Measurements from ENCODE around the gene DOCK10. TPM values are rescaled to one million over a fixed set of nuclear protein-coding genes. Genes with fewer than 3 reads are reported as not detected.

Gene DOCK10
- polyA plus RNA-seq, 1 experiment: 53.0 TPM

DNA sequence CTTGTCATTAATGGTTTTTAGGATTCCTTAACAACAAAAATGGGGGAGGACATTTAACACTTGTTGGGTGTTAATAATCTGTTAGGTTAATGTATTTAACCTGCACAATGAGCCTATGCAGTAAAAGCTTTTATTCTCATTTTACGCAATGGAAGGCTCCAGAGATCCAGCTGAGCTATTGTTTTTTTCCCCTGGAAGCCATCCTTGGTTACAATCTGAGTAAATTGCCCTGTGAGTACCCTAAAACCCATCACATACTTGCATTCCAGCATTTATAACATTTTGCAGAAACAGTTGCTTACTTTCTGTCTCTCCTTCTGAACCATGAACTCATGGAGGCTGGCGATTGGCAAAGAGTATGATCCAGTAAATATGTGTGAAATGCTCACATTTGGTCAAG, 30.2 kb upstream of the DOCK10 start:
- ChIA-PET CTCF (no interaction called here), POLR2A (no interaction called here)
- TF ChIP-seq, protein P1, sequence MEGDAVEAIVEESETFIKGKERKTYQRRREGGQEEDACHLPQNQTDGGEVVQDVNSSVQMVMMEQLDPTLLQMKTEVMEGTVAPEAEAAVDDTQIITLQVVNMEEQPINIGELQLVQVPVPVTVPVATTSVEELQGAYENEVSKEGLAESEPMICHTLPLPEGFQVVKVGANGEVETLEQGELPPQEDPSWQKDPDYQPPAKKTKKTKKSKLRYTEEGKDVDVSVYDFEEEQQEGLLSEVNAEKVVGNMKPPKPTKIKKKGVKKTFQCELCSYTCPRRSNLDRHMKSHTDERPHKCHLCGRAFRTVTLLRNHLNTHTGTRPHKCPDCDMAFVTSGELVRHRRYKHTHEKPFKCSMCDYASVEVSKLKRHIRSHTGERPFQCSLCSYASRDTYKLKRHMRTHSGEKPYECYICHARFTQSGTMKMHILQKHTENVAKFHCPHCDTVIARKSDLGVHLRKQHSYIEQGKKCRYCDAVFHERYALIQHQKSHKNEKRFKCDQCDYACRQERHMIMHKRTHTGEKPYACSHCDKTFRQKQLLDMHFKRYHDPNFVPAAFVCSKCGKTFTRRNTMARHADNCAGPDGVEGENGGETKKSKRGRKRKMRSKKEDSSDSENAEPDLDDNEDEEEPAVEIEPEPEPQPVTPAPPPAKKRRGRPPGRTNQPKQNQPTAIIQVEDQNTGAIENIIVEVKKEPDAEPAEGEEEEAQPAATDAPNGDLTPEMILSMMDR (IDR thresholded peaks at IDR 0.05; ENCODE audit: low read depth, low read length): no peak
- DNase-seq (ENCODE audit: low read depth, low spot score): no peak
- Histone ChIP-seq H3K9me3 (ENCODE audit: control insufficient read depth, insufficient read depth, low read length) (peaks cover 4% of the 10 kb centered on the region; the same call in 1 of the 2 replicates), H3K27me3 (ENCODE audit: control insufficient read depth, insufficient read depth, low read length) (no peaks in the 10 kb centered on the region), H3K4me3 (ENCODE audit: low read depth, low read length) (no peak overlapping the region), H3K27ac (ENCODE audit: low read depth, low read length) (no peak overlapping the region)

DNA sequence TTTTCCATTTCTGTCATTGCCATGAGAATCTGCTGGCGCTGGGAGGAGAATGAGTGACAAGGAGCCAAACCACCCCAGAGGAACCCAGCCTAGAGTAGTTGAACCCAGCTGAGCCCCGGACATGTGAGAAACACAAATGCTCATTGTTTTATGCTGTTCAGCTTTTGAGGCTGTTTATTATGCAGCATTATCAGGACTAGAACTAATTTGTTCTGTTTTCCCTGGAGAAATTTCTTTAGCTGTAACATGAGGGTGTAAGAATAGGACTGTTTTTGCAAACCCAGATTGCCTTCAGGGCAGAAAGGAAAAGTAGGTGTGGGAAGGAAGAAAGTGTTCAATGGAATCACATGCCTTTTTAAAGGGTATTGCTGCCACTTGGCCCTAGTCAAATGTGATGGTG, 28.5 kb upstream of the DOCK10 start:
- no peak for DNase-seq (ENCODE audit: low read depth, low spot score)
- Histone ChIP-seq H3K4me3 (ENCODE audit: low read depth, low read length) (no peak overlapping the region), H3K27me3 (ENCODE audit: control insufficient read depth, insufficient read depth, low read length) (no peaks in the 10 kb centered on the region), H3K9me3 (ENCODE audit: control insufficient read depth, insufficient read depth, low read length) (peaks cover 7% of the 10 kb centered on the region; the same call in 1 of the 2 replicates), H3K27ac (ENCODE audit: low read depth, low read length) (no peak overlapping the region)
- TF ChIP-seq, protein P1 (IDR thresholded peaks at IDR 0.05; ENCODE audit: low read depth, low read length): no peak
- ChIA-PET CTCF (interaction anchor here (0.9 to 1.2 kb wide), 2 partner anchors 189 to 595 kb away, joined by 3 read pairs; no protein-coding TSS in a partner anchor), POLR2A (no interaction called here)

DNA sequence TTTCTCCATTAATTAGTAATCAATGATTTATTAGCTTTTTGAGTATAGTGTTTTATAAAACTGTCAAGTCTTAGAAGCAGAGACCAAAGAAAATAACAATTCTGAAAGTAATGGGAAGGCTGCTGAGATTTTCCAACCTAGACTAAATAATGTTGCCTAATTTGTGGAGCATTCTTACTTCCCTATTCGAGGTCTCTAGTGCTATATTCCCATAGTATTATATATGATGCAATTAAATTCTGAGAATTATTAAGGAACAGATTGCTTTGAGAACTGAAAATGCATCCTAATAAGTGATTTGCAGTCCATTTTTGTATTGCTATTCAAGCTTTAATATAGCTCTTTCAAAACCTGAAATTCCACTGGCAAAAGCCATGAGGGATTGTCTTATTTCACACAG, 27.7 kb upstream of the DOCK10 start:
- peaks cover 7% of the 10 kb centered on the region; the same call in 1 of the 2 replicates for H3K9me3 ChIP-seq (ENCODE audit: control insufficient read depth, insufficient read depth, low read length)
- no peaks in the 10 kb centered on the region for H3K27me3 ChIP-seq (ENCODE audit: control insufficient read depth, insufficient read depth, low read length)
- TF ChIP-seq, protein P1 (IDR thresholded peaks at IDR 0.05; ENCODE audit: low read depth, low read length): no peak
- ChIA-PET CTCF (interaction anchor here (0.6 to 0.9 kb wide), 2 partner anchors 188 to 590 kb away, joined by 3 to 5 read pairs; no protein-coding TSS in a partner anchor), POLR2A (no interaction called here)
- no peak overlapping the region for H3K27ac ChIP-seq (ENCODE audit: low read depth, low read length)
- H3K4me3 ChIP-seq (ENCODE audit: low read depth, low read length): no peak overlapping the region
- no peak for DNase-seq (ENCODE audit: low read depth, low spot score)

DNA sequence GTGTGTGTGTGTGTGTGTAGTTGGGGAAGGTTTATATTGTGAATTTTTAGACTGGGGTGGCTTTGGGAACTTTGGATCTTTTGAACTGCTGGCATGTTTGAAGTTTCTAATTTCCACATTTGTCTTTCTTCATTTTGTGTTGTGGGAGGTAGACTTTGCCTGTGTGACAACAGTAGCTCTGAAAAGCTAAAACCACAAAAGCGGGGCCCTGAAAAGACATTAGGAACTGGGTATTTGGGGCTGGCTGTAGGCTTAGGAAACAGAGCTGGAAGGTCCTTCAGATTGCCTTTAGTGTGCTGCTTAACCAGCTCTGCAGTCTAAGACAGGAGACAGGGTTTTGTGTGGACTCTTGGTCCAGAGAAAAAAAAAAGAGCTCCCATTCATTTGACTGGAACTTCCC, 27.2 kb upstream of the DOCK10 start:
- CTCF ChIA-PET: interaction anchor here (0.6 kb wide), 1 partner anchor 591 kb away, joined by 5 read pairs; no protein-coding TSS in a partner anchor
- Histone ChIP-seq H3K4me3 (ENCODE audit: low read depth, low read length) (no peak overlapping the region), H3K27ac (ENCODE audit: low read depth, low read length) (no peak overlapping the region), H3K27me3 (ENCODE audit: control insufficient read depth, insufficient read depth, low read length) (no peaks in the 10 kb centered on the region), H3K9me3 (ENCODE audit: control insufficient read depth, insufficient read depth, low read length) (peaks cover 7% of the 10 kb centered on the region; the same call in 1 of the 2 replicates)
- TF ChIP-seq, protein P1 (IDR thresholded peaks at IDR 0.05; ENCODE audit: low read depth, low read length): no peak
- DNase-seq (ENCODE audit: low read depth, low spot score): no peak
- POLR2A ChIA-PET: no interaction called here

DNA sequence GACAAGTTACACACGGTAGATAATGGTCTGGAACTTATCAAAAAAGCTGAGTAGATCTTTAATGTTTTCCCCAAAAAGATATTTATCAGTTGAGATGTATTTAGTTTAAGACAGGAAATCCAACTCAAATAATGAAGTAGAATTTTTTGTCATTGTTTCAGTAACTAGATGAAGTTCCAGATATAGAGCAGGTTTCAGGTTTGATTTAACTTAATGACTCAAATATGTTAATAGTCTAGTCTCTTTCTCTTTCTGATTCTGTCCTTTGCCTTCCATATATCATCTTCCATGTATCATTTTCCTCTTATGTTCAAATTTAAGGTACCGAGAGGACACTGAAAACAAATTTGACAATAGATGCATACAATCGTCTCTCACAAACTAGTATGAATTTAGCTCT, 23.6 kb upstream of the DOCK10 start:
- Histone ChIP-seq H3K27ac (ENCODE audit: low read depth, low read length) (no peak overlapping the region), H3K4me3 (ENCODE audit: low read depth, low read length) (no peak overlapping the region), H3K27me3 (ENCODE audit: control insufficient read depth, insufficient read depth, low read length) (no peaks in the 10 kb centered on the region), H3K9me3 (ENCODE audit: control insufficient read depth, insufficient read depth, low read length) (peaks cover 7% of the 10 kb centered on the region; the same call in 1 of the 2 replicates)
- POLR2A ChIA-PET: no interaction called here
- TF ChIP-seq, protein P1 (IDR thresholded peaks at IDR 0.05; ENCODE audit: low read depth, low read length): no peak
- CTCF ChIA-PET: no interaction called here
- DNase-seq (ENCODE audit: low read depth, low spot score): no peak
